T-helper 1 cell treated with Interleukin-12 subunit alpha and Interleukin-12 subunit beta and Interleukin-4 antibody, amounts not matched to agents 30 μg/mL and 1 μg/mL, for 36 hours (primary cell): ENCODE results near the gene GRIK3.

Experiments used
- H3K27ac Mint-ChIP-seq: one replicate; pipeline ENCODE4 v1.8.0; 2021; ENCODE audit warnings: mild to moderate bottlenecking, mixed read lengths
- H3K27me3 Mint-ChIP-seq: one replicate; pipeline ENCODE4 v1.8.0; 2021; ENCODE audit warnings: low read depth, mixed read lengths
- H3K36me3 Mint-ChIP-seq: one replicate; pipeline ENCODE4 v1.8.0; 2021; ENCODE audit warnings: low read depth, mixed read lengths
- H3K4me1 Mint-ChIP-seq: one replicate; pipeline ENCODE4 v1.8.0; 2021; ENCODE audit warnings: low read depth, mixed read lengths
- H3K4me3 Mint-ChIP-seq: one replicate; pipeline ENCODE4 v1.8.0; 2021; ENCODE audit warnings: mild to moderate bottlenecking, moderate library complexity, mixed read lengths
- H3K9me3 Mint-ChIP-seq: one replicate; pipeline ENCODE4 v1.8.0; 2021; ENCODE audit warnings: mixed read lengths

The GRIK3 gene

DNA sequence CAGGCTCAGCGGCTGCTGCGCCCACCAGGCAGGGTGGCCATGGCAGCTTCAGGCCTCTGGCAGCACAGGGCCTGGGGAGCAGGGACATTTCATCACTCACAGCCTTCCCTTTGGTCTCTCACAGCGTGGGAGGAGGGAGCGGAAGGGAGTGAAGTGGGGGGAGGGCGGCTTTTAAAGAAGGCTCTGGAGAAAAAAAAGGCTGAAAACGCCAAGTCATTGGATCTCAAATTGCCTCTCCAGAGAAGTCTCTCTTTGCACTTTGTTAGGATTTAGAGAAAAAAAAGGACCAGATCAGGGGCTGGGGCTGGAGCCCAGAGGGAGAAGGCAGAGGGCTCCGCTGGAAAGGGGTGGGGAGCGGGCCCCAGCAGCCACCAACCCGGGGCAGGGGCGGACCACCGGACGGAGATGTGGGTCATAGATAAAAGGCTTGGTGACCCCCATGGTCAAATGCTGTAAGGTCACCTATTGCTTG is 209.9 kb downstream of the GRIK3 start:
- H3K9me3 Mint-ChIP-seq = no peaks in the 10 kb centered on the region
- H3K4me1 Mint-ChIP-seq = no peaks in the 10 kb centered on the region
- H3K36me3 Mint-ChIP-seq = no peaks in the 10 kb centered on the region
- H3K4me3 Mint-ChIP-seq = no peak overlapping the region
- H3K27me3 Mint-ChIP-seq = no peaks in the 10 kb centered on the region
- no peak overlapping the region for H3K27ac Mint-ChIP-seq

DNA sequence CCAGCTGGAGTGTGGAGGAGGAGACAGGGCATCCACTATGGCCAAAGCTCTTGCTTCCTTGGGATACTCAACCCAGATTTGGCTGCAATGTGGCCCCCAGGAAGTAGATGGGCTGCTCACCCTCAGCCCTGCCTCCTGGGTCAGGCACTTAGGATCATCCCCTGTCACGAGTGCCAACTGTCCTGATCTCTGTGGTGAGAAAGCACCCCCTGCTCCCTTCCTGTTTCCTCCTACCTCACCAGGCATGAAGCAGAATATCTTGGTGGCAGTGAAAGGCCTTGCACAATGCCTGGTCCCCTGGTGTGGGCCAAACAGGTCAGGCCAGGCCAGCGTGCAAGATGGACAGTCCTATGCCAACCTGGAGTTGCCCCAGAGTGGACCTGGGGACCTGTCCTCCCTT is 211.7 kb downstream of the GRIK3 start:
- H3K4me1 Mint-ChIP-seq = no peaks in the 10 kb centered on the region
- H3K36me3 Mint-ChIP-seq = no peaks in the 10 kb centered on the region
- H3K27me3 Mint-ChIP-seq = no peaks in the 10 kb centered on the region
- H3K27ac Mint-ChIP-seq = no peak overlapping the region
- H3K4me3 Mint-ChIP-seq = no peak overlapping the region
- H3K9me3 Mint-ChIP-seq = no peaks in the 10 kb centered on the region

DNA sequence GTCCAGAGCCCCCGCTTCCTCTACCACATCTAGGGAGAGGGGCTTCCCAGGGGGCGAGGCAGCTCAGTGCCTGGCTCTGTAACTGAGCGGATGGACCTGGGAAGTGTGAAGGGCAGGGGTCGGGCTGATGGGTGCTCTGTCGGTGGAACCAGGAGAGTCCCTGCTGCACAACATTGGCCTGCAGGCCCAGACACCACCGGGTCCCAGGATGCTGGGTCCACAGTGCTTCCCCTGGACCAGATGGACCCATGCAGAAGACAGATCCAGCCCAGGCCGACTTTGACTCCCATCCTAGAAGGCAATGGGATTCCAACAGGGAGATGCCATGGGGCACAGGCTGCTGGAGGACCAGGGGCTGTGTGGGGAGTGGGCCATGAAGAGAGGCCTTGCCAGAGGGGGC is 212.9 kb downstream of the GRIK3 start:
- H3K4me1 Mint-ChIP-seq = no peaks in the 10 kb centered on the region
- no peaks in the 10 kb centered on the region for H3K27me3 Mint-ChIP-seq
- no peaks in the 10 kb centered on the region for H3K36me3 Mint-ChIP-seq
- H3K4me3 Mint-ChIP-seq = no peak overlapping the region
- H3K27ac Mint-ChIP-seq = no peak overlapping the region
- H3K9me3 Mint-ChIP-seq = no peaks in the 10 kb centered on the region

DNA sequence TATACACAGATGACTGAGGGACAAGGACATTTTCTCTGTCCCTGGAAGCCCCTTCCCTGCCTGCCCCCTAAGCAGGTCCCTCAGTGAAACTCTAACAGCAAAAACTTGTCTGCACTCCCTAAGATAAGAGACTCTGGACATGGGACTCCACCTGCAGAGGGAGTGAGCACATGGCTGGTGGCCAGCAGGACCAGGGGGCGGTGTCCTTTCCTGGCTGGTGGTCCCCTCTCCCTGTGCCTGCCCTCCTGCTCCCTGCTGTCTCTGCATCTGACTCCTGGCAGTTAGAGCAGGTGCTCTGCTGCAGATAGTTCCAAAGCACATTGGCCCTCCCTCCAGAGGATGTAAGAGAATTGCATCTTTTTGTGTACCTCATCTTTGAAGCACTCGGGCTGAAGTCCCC is 215.5 kb downstream of the GRIK3 start:
- Mint-ChIP-seq H3K27ac (no peak overlapping the region), H3K4me3 (no peak overlapping the region), H3K36me3 (no peaks in the 10 kb centered on the region), H3K9me3 (no peaks in the 10 kb centered on the region), H3K4me1 (no peaks in the 10 kb centered on the region), H3K27me3 (no peaks in the 10 kb centered on the region)

DNA sequence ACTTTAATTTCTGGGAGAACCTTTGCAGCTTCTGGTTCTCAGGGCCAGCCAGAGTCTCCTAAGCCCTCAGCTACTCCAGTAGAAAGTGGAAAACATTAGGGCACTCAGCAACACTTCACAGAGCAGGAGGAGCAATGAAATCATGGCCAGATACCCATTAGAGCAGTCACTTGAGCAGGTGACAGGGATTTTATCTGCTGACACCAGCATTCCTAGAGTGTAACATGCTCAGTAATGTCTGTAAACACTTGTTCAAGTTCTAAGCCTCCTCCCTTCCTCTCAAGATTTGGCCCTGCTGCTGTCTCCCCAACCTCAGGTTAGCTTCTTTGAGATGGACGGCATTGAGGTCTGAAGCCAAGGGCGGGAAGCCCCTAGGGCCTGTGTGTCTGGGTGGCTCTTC is 218.0 kb downstream of the GRIK3 start:
- H3K4me3 Mint-ChIP-seq = no peak overlapping the region
- H3K27me3 Mint-ChIP-seq = no peaks in the 10 kb centered on the region
- H3K4me1 Mint-ChIP-seq = no peaks in the 10 kb centered on the region
- H3K36me3 Mint-ChIP-seq = no peaks in the 10 kb centered on the region
- H3K27ac Mint-ChIP-seq = no peak overlapping the region
- H3K9me3 Mint-ChIP-seq = no peaks in the 10 kb centered on the region

DNA sequence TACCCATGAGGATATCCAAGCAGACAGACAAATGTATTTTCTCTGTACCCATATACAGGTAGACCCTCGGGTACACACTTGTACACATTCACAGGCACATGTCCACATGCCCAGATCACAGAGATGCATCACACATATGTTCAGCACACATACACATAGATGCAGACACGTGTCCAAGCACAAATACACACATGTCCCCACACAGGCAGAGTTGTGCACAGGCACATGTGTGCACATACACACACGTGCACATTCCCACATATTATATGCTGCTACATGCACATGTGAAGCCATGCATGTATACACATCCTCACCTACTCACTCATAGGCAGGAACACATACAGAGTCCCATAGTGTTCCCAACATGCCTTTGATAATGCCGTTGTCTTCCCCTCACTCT is 219.5 kb downstream of the GRIK3 start:
- Mint-ChIP-seq H3K4me3 (no peak overlapping the region), H3K27ac (no peak overlapping the region), H3K4me1 (no peaks in the 10 kb centered on the region), H3K27me3 (no peaks in the 10 kb centered on the region), H3K36me3 (no peaks in the 10 kb centered on the region), H3K9me3 (no peaks in the 10 kb centered on the region)

DNA sequence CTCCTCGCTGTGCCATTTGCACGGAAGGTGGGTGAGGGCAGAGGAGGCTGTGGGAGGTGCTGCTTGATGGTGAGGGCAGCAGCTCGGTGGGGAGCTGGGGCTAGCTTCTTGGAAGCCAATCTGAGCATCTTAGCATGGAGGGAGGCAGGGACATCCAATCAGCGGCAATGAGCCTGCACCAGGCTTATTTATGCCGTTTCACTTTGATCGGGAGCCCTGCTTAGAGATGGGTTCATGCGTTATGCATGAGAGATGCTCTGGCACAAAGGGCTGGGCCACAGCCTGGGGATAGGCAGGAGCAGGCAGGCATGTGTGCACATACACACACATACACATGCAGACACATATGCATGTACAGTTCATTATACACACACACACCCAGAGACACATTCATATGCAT is 220.2 kb downstream of the GRIK3 start:
- Mint-ChIP-seq H3K4me1 (no peaks in the 10 kb centered on the region), H3K36me3 (no peaks in the 10 kb centered on the region), H3K4me3 (no peak overlapping the region), H3K27me3 (no peaks in the 10 kb centered on the region), H3K9me3 (no peaks in the 10 kb centered on the region), H3K27ac (no peak overlapping the region)

DNA sequence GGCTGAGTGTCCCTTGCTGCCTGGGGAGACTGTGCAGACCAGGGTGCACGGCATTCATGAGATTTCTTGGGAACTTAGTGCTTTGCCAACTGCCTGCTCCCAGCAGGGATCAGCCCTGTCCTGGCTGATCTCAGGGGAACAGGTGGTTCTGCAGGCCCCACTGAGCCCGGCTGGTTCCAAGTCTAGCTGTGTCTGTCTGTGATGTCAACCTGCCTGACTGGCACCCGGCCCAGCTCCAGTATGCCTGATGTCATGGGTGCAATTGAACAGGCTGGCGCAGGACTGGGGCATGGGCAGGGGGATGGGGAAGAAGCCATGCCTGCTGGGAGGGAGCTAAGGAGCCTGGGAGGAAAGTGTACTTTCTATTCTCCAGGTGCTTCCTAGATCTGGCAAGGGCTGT is 227.1 kb downstream of the GRIK3 start:
- H3K4me1 Mint-ChIP-seq = no peaks in the 10 kb centered on the region
- H3K9me3 Mint-ChIP-seq = no peaks in the 10 kb centered on the region
- H3K27me3 Mint-ChIP-seq = no peaks in the 10 kb centered on the region
- no peak overlapping the region for H3K27ac Mint-ChIP-seq
- H3K36me3 Mint-ChIP-seq = no peaks in the 10 kb centered on the region
- no peak overlapping the region for H3K4me3 Mint-ChIP-seq

DNA sequence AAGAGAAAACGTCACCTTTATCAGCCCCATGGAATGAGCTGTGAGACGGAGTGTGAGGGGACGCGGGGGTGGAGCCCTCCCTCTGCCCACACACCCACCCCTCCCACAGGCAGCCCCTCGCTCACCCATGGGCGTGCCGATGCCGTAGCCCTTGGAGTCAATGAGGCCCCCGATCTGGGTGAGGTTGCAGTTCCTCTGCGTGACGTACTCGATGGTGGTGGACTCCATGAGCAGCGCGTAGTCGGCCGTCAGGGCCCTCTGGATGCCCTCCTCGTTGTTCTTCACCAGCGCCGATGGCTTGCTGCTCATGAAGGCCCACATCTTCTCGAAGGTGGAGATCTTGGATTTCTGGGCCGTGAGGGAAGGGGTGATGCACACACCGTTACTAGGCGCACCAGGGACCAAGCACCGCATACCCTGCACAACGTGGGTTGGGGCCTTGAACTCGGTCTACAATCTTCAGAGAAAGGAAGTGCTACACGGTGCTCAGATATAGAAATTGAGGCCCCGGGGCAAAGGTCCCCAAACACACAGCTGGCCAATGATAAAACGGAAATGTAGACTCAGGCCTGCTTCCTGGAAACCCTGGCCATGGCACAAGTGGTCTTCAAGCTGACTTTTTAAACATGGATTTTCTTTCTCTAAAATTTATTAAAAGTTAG is 228.2 kb downstream of the GRIK3 start:
- Mint-ChIP-seq H3K4me1 (no peaks in the 10 kb centered on the region), H3K4me3 (no peak overlapping the region), H3K27me3 (no peaks in the 10 kb centered on the region), H3K36me3 (no peaks in the 10 kb centered on the region), H3K27ac (no peak overlapping the region), H3K9me3 (no peaks in the 10 kb centered on the region)

DNA sequence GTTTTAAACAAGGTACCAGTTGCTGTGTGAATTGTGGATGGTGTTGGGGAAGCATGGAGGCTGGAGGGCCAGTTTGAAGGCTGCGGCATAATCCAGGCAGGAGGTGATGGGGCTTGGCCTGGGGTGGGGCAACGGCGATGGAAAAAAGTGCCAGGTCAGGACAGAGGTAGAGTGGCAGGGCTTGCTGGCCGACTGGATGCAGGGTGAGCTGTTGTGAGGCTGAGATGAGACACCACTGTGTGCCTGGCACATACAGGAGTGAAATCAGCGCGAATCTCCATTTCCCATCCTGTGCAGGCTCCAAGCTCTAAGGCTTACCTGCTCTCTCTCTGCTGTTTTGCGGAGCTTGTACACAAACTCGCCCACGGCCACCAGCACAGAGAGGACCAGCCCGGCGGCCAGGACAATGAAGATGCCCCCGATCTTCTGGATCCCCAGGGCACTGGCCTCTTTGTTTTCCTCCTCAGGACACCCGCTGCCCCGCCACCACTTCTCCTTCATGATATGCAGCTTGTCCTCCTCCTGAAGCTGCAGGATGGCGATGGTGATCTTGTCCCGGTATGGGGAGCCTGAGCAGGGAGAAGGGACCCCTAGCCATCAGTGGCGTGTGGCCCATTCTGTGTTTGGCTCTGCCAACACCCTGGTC is 229.5 kb downstream of the GRIK3 start:
- no peaks in the 10 kb centered on the region for H3K27me3 Mint-ChIP-seq
- H3K4me1 Mint-ChIP-seq = no peaks in the 10 kb centered on the region
- H3K4me3 Mint-ChIP-seq = no peak overlapping the region
- H3K9me3 Mint-ChIP-seq = no peaks in the 10 kb centered on the region
- H3K36me3 Mint-ChIP-seq = no peaks in the 10 kb centered on the region
- H3K27ac Mint-ChIP-seq = no peak overlapping the region

DNA sequence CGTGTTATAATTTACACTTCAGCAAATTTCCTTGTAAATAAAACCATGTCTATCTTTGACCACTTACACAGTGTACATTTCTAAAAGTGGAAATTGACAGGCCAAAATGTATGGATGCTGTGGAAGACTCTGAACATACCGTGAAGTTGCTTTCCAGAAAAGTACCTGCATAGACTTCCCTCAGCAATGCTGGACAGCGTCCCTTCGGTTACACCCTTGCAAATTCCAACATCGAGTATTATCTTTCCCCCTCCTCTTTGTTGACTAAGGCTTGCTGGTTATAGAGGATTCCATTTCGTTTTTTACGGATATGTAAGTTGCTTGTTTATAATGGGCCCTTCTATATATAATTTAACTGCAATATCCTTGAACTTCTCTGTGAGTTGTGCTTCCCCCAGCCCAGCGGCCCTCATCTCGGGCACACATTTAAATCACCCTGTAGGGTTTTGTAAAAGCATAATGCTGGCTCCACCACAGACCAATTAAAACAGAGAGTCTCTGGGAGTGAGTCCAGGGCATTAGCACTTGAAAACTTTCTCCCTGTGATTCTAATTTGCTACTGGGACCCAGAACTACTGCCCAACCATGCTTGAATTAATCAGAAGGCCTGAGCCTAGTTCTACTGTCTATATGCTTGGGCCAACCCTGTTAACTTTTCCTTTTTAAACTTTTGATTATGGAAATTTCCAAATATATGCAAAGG is 230.3 kb downstream of the GRIK3 start:
- no peak overlapping the region for H3K27ac Mint-ChIP-seq
- H3K9me3 Mint-ChIP-seq = no peaks in the 10 kb centered on the region
- H3K4me3 Mint-ChIP-seq = no peak overlapping the region
- no peaks in the 10 kb centered on the region for H3K27me3 Mint-ChIP-seq
- no peaks in the 10 kb centered on the region for H3K4me1 Mint-ChIP-seq
- H3K36me3 Mint-ChIP-seq = no peaks in the 10 kb centered on the region

DNA sequence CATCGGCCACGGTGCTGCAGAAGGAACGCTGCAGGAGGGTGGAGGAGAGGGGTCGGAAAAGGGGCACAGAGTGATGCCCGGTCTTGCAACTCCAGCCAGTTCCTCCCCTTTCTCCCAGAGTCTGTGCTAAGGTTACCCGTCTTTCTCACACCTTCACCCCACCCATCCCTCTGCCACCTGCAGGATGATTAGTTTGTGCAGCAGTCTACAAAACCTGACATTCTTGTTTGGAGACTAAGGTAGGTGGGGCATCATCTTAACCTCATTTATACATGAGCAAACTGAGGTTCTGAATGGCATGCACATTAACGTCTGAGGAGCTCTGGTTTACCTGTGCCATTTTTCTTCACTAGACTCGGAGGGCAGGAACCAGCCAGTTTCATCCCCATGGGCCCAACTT is 232.3 kb downstream of the GRIK3 start:
- no peaks in the 10 kb centered on the region for H3K4me1 Mint-ChIP-seq
- H3K27ac Mint-ChIP-seq = no peak overlapping the region
- H3K4me3 Mint-ChIP-seq = no peak overlapping the region
- H3K9me3 Mint-ChIP-seq = no peaks in the 10 kb centered on the region
- H3K27me3 Mint-ChIP-seq = no peaks in the 10 kb centered on the region
- H3K36me3 Mint-ChIP-seq = no peaks in the 10 kb centered on the region

DNA sequence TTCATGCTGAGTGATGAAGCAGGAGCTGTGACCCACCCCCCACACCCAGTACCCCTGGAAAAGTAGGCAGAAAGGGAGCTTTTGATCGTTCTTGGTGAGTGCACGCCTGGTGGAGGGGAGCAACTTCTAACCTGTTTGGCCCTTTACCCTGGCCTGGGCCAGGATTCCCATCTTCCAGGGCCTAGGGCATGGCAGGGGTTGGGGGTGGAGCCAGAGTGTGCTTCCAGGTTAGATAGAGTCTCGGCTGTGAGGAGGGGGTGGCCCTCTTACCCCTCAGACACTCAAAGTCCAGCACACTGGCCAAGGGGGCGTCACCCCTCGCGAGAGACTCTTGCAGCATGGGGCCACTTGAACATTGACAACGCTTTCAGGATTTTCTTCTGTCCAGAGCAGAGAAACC is 236.6 kb downstream of the GRIK3 start:
- no peaks in the 10 kb centered on the region for H3K27me3 Mint-ChIP-seq
- H3K4me1 Mint-ChIP-seq = no peaks in the 10 kb centered on the region
- no peak overlapping the region for H3K4me3 Mint-ChIP-seq

DNA sequence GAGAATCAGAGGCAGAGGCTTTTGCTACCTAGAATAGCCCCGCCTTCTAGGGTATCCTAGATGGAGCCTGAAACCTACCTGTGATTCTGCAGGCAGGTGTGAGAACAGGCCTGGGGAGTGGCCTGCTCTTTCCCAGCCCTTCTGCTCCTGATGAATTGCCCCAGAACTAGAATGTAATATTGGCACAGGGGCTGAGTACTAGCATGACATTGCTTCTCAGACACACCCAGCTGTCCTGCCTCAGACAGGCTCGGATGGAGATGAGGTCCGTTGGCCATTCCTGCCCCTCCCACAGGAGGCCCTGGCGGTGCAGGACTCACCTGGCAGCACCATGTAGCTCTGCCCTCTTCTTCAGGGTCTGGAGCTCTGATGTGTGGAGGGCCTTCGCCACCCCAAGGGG is 237.6 kb downstream of the GRIK3 start:
- no peaks in the 10 kb centered on the region for H3K9me3 Mint-ChIP-seq
- no peaks in the 10 kb centered on the region for H3K4me1 Mint-ChIP-seq
- no peak overlapping the region for H3K27ac Mint-ChIP-seq

More for the DNA sequence above, 236.6 kb downstream of the GRIK3 start:
- H3K36me3 Mint-ChIP-seq = no peaks in the 10 kb centered on the region
- H3K27ac Mint-ChIP-seq = no peak overlapping the region
- H3K9me3 Mint-ChIP-seq = no peaks in the 10 kb centered on the region

DNA sequence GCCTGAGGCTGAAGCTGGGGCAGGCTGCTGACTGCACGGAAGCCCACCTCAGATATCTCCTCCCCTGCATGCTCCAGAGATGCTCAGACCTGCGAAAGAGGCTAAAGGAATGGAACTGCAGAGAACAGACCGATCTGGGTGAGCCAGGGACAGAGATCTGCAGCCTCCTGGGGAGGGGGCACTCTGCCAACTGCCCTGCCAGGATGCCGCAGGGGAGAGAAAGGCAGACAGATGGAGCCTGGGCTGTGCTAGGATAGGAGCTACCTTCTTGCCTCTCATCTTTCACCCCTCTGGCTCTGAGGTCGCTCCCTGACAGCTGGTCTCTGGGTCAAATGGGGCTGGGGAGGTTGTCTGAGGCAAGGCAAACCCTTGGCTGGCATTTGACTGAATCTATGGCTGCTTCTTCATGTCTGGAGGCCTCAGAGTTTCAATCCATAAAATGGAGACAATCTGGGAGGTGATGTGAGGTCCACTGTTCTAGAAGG is 238.2 kb downstream of the GRIK3 start:
- H3K4me3 Mint-ChIP-seq = no peak overlapping the region
- H3K27ac Mint-ChIP-seq = no peak overlapping the region
- no peaks in the 10 kb centered on the region for H3K9me3 Mint-ChIP-seq
- no peaks in the 10 kb centered on the region for H3K36me3 Mint-ChIP-seq
- H3K4me1 Mint-ChIP-seq = no peaks in the 10 kb centered on the region
- H3K27me3 Mint-ChIP-seq = no peaks in the 10 kb centered on the region

More for the DNA sequence above, 237.6 kb downstream of the GRIK3 start:
- no peaks in the 10 kb centered on the region for H3K36me3 Mint-ChIP-seq
- no peak overlapping the region for H3K4me3 Mint-ChIP-seq
- H3K27me3 Mint-ChIP-seq = no peaks in the 10 kb centered on the region
